DMS 273 (cell line): ENCODE measurements around the gene CACNA1A.
"Not testable (repeated sequence)": the region's sequence is repeated elsewhere in the genome, so short reads cannot be mapped to it uniquely, and the experiment has no call there.

ENCODE experiments used
- DNase-seq: peaks from one replicate; lab custom pipeline; 2025; ENCODE audit not compliant: unreplicated experiment; lab: John Stamatoyannopoulos, UW

CACNA1A gene

DNA sequence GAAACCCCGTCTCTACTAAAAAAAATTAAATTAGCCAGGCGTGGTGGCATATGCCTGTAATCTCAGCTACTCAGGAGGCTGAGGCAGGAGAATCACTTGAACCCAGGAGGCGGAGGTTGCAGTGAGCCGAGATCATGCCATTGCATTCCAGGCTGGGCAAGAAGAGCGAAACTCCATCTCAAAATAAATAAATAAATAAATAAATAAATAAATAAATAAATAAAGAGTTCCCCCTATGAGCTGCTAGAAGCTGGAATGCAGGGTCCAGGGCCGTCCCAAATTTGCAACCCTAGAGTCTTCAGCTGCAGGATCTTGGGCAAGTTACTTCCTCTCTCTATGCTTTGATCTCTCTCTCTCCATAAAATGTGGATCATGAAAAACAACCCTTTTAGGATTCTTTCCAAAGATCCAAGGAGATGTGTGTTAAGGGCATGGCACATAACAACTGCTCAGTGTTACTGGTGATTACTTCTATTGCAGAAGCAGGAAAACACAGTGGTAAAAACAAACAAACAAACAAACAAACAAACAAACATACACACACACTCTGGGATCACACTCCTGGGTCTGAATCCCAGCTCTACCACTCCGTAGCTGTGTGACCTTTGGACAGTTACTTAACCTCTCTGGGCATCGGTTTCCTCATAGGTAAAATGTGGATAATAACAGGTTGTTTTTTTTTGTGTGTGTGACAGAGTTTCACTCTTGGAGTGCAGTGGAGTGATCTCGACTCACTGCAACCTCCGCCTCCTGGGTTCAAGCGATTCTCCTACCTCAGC is 78.8 kb downstream of the CACNA1A start:
- DNase-seq, result no peak

DNA sequence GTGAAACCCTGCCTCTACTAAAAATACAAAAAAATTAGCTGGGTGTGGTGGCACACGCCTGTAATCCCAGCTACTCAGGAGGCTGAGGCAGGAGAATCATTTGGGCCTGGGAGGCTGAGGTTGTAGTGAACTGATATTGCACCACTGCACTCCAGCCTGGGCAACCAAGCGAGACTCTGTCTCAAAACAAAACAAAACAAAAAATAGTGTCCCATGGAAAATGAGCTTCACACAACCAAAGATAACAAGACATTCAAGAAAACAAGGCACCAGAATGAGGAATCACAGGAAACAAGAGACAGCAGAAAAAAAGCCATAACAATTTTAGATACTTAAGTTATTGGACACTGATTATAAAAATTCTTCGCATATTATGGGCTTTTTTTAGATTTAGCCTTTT is 80.4 kb downstream of the CACNA1A start:
- DNase-seq, result not testable (repeated sequence)

DNA sequence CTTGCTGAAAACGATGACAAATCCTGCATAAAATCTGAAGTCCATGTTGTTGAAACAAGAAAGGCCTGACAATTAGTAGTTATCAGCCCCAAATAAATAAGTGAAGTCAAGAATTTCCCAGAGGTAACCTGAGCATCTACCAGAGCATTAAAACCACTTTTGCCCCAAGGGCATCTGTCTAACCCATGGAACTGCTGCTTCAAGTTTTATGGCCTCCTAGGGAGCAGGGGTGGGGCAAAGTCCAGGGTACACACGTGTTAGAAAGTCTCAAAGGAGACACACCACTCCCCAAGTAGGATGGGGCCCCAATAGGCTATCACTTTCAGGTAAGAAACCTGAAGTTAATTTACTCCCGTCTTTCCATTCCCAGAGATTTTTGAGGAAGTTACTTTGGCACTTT is 81.1 kb downstream of the CACNA1A start:
- no peak for DNase-seq

DNA sequence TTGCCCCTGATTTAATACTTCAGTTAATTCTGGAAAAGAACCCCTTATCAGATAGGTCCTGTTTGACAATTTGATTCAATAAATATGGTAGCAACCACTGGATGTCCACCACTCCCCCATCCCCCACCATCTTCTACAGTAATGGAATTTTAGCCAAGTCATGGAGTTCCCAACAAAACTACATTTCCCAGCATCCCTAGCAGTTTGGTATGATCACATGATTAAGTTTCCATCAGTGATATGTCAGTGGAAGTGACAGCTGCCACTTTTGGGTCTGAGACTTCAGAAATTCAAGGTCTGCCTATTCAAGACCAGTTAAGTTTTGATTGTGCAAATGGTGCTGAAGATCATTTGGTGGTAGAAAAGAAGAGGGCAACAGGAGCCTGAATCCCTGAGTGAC is 85.5 kb downstream of the CACNA1A start:
- DNase-seq, result no peak

DNA sequence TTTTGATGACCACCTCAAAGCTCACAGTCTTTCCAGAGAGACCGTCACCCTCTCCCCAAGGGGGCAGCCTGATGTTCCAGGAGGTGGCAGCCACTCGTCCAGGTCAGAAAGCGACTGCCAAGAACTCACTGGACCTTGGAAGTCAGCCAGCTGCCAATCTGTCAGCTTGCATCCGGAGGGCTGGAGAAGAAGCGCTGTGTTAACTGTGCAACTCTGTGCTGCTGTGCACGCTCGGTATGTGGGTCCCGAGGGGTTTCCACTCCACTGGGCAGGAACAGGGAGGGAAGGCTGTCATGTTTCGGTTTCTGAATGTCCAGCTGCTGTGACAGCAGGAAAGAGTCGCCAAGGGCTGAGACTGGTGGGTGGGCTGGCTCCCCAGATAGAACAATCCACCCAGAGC is 89.2 kb downstream of the CACNA1A start:
- peak; percentile 44 for DNase-seq

DNA sequence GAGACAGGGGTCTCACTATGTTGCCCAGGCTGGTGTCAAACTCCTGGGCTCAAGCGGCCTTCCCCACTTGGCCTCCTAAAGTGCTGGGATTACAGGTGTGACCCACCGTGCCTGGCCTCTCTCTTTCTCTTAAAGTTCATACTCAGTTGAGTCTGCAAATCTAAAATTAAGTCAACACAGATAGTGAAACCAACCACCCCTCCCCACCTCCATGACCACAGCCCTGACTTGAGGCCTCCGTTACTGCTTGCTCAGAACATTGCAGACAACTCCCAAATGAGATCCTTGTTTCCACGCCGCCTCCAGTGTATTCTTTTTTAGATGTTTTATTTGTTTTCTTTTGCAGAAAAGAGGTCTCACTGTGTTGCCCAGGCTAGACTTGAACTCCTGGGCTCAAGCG is 94.4 kb downstream of the CACNA1A start:
- no peak for DNase-seq

DNA sequence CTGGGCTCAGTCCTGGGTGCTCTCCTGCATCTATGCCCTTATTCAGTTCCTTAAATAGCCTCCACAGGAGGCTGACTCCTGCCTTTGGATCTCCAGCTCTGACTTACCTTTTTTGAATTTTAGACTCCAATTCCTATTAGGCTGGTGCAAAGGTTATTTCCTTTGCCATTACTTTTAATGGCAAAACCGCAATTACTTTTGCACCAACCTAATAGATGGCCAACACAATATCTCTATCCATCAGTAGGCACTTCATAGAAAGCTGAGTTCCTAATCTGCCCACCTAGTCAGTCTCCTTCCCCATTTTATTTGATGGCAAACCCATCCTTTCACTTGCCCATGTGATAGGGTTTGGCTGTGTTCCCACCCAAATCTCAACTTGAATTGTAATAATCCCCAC is 95.3 kb downstream of the CACNA1A start:
- DNase-seq, result no peak

DNA sequence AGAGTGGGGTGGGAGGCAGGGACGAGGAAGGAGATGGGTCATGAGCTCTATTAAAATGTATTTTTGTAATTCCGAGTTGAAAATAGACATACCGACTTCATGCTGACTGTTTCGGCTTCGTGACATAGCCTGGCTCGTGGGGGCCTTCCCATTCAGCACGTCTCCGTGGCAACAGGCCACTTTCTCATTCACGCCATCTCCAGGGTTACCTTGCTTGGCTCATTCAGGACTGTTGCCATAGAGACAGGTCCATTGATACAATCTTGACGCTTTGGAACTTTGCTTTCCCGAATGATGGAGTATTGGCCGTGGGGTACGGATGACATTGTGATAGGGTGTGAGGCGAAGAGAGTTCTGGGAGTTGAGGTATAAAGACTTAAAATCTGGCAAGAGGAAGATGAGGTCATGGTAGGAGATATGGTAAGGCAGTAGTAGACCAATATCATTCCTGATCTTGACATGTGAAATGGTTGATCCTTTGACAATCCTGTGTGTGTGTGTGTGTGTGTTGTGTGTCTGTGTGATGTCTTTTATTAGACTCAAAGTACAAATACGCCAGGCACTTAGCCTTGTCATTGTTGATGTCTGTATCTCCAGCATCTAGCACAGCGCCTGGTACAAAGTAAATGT is 97.3 kb downstream of the CACNA1A start:
- peak; percentile 20 for DNase-seq

DNA sequence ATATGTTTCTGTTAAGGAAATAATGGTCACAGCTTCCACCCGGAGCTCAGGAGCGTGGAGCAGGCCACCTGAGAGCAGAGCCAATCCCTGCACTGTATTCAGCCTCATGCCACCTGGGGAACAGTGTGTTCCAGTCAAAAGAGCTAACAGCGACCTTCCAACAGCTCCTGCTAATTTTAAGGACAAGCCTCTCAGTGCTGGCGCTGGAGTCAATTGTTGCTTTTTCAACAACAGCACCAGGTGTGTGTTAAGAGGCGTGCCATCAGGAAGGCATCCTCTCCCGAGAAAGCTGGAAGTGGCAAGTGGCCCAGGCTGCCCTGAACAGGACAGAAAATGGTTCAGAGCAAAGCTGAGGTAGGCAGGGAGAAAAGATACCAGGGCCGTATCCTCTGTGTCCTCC is 102.0 kb downstream of the CACNA1A start:
- no peak for DNase-seq

DNA sequence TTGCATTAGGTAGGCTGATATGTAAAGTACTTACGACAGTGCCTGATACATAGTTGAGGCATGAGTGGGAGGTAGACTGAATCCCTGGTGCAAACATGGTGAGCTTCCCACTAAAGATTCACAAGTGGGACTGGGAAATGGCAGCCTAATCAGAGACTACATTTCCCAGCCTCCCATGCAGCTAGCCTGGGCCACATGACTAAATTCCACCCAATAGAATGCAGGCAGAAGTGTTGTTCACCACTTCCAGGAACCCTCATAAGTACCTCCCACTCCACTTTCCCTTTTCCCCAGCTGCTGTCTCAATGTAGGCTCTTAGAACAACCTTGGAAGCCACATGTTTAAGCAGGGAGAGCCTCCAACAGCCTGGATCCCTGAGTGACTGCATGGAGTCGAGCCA is 104.9 kb downstream of the CACNA1A start:
- peak; percentile 63 for DNase-seq

DNA sequence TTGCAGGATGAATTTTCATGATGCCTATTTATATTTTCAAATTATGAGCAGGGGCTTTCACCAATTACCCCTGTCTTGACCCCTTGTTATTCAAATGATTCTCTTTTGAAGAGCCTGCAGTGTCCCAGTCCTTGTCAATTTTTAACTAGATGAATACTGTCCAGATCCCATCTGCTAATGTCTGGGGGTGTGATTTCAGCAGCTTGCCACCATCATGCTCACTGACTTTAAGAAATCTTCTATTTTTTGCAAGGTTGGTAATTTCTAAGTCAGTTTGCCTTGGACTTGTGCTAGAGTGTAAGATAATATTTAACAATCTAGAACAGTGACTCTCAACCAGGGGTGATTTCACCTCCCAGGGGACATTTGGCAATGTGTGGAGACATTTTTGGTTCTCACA is 106.0 kb downstream of the CACNA1A start:
- no peak for DNase-seq

DNA sequence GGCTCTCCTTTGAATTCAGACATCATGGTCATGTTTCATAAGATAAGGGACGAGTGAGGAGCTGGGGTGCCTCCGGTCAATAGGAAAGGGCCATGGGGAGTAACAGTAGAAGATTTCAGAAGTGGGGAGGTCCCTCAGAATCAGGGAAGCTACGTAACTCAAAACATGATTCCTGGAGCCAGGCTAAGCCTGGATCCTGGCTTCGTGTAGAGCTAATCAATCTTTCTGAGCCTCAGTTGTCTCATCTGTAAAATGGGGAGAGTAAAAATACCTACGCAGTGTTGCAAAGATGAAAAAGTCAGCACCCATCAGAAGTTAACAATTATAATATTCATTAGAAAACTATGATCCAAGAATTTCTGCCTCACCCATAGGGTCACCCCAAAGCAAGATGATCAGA is 106.5 kb downstream of the CACNA1A start:
- no peak for DNase-seq

DNA sequence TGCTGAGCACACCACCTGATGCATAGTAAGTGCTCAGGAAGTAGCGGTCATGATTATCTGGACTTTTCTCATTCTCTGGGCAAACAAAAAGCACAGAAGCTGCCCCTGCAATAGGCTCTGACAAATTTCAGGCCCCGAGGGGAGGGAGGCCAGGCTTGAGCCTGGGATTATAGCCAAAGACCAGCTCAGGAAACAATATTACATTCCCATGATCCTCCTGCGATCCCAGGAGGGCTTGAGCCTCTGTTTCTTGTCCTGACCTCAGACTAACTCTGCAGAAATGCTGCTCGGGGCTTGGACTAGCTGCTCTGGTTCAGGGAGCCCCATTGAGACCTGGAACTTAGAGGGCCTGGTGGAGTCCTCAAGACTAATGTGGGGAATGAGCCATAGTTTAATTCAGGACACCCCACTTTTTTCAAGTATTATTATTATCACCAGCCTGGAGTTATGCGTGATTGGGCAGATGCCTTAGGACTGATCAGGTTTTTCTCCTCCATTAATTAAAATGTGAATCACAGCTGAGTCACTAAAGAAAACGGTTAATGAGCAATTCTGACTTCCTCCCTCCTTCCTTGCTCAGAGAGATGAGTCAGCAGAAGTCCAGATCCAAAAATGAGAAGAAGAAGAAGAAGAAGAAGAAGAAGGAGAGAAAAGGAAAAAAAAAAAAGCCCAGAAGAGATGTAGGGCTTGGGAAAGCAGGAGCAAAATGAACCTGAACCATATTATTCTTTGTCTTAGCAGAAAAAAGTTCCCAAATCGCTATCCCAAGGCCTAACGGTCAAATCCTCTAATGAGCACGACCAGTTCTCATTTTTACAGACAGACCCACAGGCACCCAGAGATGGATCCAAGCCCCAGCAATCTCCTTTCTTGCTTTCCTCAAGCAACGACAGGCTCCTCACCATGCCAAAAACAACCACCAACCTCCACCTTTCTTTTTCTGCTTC is 107.2 kb downstream of the CACNA1A start:
- no peak for DNase-seq

DNA sequence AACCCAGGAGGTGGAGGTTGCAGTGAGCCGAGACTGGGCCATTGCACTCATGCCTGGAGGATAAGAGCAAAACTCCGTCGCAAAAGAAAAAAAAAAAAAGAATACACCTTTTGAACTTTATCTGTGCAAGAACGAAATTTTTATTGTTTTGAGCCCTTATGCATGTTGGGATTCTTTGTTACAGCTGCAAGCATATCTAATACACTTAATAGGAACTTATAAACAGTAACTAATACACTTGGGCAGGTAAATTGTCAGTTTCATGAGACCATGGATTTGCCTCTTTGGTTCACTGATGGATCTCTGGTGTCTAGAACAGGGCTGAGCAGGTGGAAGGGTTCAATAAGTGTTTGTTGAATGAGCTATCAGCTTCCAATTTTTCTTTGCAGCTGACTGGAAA is 108.1 kb downstream of the CACNA1A start:
- no peak for DNase-seq

DNA sequence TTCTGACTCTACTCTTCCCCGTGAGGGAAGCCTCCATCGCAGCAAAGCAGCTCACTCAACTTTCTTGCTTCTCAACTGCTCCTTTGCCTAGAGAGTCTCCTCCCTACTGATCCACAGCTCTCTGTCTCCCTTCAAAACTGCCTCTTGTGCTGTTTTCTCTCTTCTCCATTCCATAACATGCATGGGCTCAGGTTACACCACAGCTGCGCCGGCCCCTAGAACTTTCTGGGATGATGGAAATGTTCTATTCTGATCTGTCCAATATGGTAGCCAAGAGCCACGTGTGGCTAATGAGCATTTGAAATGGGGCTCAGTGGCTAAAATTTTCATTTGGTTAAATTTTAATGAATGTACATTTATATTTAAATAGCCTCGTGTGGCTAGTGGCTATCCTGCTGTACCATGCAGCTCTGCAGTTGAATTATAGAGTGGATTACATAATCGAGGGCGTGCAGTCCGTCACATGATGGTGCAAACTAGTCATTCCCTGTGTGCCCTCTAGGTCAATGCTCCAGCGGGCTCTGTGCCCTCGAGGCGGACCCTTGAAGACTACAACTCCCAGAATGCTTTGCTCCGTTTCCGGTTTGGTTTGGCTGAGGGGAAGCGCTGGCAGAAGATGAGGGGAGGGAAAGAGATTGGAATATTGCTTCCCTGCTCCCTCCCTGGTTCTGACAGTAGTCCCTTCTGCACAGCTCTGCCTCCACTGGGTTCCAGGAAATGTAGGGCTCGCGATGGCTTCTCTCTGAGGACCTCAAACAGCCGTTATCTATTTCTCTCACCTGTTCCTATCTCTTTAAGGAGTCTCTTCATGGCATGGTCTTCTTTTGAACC is 109.8 kb downstream of the CACNA1A start:
- DNase-seq, result peak; percentile 69

DNA sequence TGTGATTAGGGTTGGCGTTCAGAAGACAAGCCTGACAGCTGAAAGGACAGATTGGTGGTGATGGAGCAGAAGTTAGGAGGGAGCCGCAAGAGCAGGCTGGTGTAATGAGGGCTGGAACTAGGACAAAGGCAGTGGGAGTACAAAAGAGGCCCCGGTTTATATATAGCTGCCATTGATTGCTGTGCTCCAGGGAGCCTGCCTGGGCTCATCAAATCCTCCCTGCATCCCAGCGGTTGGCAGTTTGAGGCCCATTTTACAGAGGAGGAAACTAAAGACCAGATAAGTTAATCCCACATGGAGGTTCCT is 123.7 kb downstream of the CACNA1A start:
- no peak for DNase-seq

DNA sequence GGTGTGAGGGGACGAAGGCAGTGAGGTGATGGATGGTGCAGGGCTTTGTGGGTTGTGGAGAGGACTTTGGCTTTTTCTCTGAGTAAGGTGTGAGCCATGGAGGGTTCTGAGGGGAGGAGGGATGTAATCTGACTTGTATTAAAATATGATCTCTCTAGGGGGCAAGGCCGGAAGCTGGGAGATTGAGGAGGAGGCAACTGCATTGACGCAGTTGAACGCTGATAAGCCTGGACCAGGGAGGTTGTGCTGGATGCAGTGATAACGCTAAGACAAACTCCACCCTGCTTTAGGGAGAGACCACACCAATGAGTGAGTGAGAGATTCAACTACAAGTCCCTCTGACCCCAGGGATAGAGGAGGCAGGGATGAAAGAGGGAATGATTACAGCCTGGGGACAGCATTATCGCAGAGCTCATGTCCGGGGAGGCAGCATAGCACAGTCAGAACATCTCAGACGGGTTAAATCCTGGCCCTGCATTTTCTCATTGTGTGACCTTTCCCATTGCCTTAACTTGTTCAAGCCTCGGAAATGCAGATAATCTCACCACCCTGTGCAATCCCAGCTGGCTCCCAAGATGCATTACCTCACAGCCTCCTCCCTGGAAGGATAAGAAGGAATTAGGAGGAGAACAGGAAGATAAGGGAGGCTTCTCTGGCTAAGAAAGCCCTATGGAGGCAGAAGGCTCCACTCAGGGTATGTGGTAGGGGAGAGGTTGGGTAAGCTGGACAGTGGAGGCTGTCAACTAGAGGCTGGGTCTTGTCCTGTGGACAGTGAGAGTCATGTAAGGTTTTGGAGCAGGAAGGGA is 124.2 kb downstream of the CACNA1A start:
- no peak for DNase-seq

DNA sequence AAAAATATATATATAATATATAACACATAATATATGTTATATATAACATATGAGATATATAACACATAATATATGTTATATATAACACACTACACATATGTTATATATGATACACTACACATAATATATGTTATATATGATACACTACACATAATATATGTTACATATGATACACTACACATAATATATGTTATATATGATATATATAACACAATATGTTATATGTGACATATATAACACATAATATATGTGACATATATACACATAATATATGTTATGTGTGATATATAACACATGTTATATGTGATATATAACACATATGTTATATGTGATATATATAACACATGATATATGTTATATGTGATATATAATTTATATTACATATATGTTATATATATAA is 129.7 kb downstream of the CACNA1A start:
- DNase-seq, result no peak

DNA sequence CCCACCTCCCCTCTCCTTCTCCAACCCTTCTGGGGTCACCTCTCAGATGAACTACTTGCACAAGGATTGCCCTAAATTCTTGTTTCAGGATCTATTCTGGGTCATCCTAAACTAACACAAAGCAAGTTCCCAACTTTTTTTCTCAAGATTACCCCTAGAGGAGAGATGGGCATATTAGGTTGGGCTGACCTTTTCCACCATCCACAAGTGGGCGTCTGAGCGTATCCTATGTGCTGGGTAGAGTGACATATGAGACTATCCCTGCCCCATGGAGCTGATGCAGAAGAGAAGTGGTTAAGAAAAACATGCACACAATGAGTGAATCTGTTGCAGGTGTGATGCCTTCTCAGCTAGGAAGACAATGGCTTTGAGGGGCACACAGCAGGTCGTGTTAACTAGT is 132.7 kb downstream of the CACNA1A start:
- DNase-seq, result no peak

DNA sequence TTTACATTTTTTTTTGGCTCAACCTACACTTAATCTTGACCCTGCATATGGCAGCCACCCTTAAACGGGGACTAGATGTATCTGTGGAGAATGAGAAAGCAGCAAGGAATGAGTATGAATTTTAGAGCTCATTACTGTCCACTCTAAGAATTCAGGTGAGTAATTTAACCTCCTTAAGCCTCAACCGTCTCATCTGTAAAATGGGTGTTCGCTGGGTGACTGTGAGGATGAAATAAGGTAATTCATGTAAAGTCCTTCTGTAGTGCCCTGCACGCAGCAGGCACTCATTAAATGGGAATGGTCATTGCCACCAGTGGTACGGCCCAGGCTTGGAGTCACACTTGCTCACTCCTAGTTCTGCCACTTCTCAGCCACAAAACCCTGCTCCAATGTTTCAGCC is 135.3 kb downstream of the CACNA1A start:
- no peak for DNase-seq
